Neural cell (in vitro differentiated cells): Measurements from ENCODE around the gene PMM2. TPM values are rescaled to one million over a fixed set of nuclear protein-coding genes. Genes with fewer than 3 reads are reported as not detected.

ENCODE experiments used
- H2AFZ ChIP-seq: fragments of 200-600, 300-800 bp; sonication (generic), shearing (Covaris generic); 2 replicates; pipeline ENCODE4 v1.6.0; 2014; ENCODE audit warnings: low read depth, mild to moderate bottlenecking, antibody characterized with exemption, low read length, moderate library complexity
- H3F3A ChIP-seq: fragments of 200-600 bp; shearing (Covaris generic); 2 replicates; pipeline ENCODE4 v1.6.1; 2016; ENCODE audit warnings: mild to moderate bottlenecking, moderate library complexity, mixed read lengths, antibody characterized with exemption, low read length; ENCODE audit not compliant: insufficient read depth, poor library complexity, severe bottlenecking
- H3K27ac ChIP-seq: fragments of 200-600, 300-800 bp; sonication (generic), shearing (Covaris generic); 2 replicates; pipeline ENCODE4 v1.5.1; 2014; ENCODE audit warnings: mild to moderate bottlenecking, low read length, moderate library complexity
- H3K27me3 ChIP-seq: fragments of 300-800, 200-600 bp; sonication (generic), shearing (Covaris generic); 2 replicates; pipeline ENCODE4 v1.6.0; 2014; ENCODE audit warnings: mild to moderate bottlenecking, low read depth, low read length, moderate library complexity; ENCODE audit not compliant: insufficient read depth
- H3K36me3 ChIP-seq: fragments of 300-800, 200-600 bp; sonication (generic), shearing (Covaris generic); 2 replicates; pipeline ENCODE4 v1.5.1; 2014; ENCODE audit warnings: mild to moderate bottlenecking, antibody characterized with exemption, low read length, moderate library complexity; ENCODE audit not compliant: insufficient read depth
- H3K4me2 ChIP-seq: fragments of 300-800, 200-600 bp; sonication (generic), shearing (Covaris generic); 2 replicates; pipeline ENCODE4 v1.6.0; 2014; ENCODE audit warnings: mild to moderate bottlenecking, low read length
- H3K4me3 ChIP-seq: fragments of 300-800, 200-600 bp; sonication (generic), shearing (Covaris generic); 2 replicates; pipeline ENCODE4 v1.5.1; 2014; ENCODE audit warnings: mild to moderate bottlenecking, low read length, moderate library complexity
- H3K79me2 ChIP-seq: fragments of 200-600 bp; shearing (Covaris generic); replicated peaks from 2 replicates; pipeline ENCODE4 v1.6.0; 2014; ENCODE audit warnings: mild to moderate bottlenecking, low read length, moderate library complexity; ENCODE audit not compliant: insufficient read depth
- H3K9ac ChIP-seq: fragments of 300-800, 200-600 bp; sonication (generic), shearing (Covaris generic); 2 replicates; pipeline ENCODE4 v1.6.1; 2016; ENCODE audit warnings: mild to moderate bottlenecking, low read length, mixed read lengths
- H3K9me2 ChIP-seq: fragments of 200-600 bp; shearing (Covaris generic); 2 replicates; pipeline ENCODE4 v1.6.1; 2016; ENCODE audit warnings: mild to moderate bottlenecking, low read length, mixed read lengths; ENCODE audit not compliant: insufficient read depth
- H3K9me3 ChIP-seq: fragments of 200-600, 300-800 bp; sonication (generic), shearing (Covaris generic); 2 replicates; pipeline ENCODE4 v1.6.1; 2016; ENCODE audit warnings: mild to moderate bottlenecking, mixed run types, low read length, moderate library complexity, mixed read lengths
- H4K20me1 ChIP-seq: fragments of 200-600 bp; shearing (Covaris generic); 2 replicates; pipeline ENCODE4 v1.6.1; 2016; ENCODE audit warnings: mild to moderate bottlenecking, mixed run types; ENCODE audit not compliant: insufficient read depth
- CTCF ChIP-seq: fragments of 450-650 bp; IDR thresholded peaks from 2 replicates; pipeline ENCODE4 v1.5.1; 2014; ENCODE audit warnings: antibody characterized with exemption, mild to moderate bottlenecking, moderate library complexity; ENCODE audit not compliant: poor library complexity, severe bottlenecking
- EP300 ChIP-seq: fragments of 450-650 bp; conservative IDR thresholded peaks from 2 replicates; pipeline ENCODE4 v1.6.1; 2014; ENCODE audit warnings: antibody characterized with exemption, mild to moderate bottlenecking, moderate library complexity; ENCODE audit not compliant: poor library complexity, severe bottlenecking
- EZH2 ChIP-seq: fragments of 200-600, 300-800 bp; shearing (Covaris generic), sonication (generic); IDR thresholded peaks from 2 replicates; pipeline ENCODE4 v1.6.1; 2014; ENCODE audit warnings: antibody characterized with exemption, low read length, borderline replicate concordance, mild to moderate bottlenecking; ENCODE audit not compliant: insufficient read depth, poor library complexity, severe bottlenecking
- MXI1 ChIP-seq: fragments of 450-650 bp; conservative IDR thresholded peaks from 2 replicates; pipeline ENCODE4 v1.6.1; 2014; ENCODE audit warnings: antibody characterized with exemption, mild to moderate bottlenecking; ENCODE audit not compliant: poor library complexity, severe bottlenecking
- POLR2AphosphoS5 ChIP-seq: IDR thresholded peaks from 2 replicates; pipeline ENCODE4 v1.6.1; 2012
- RAD21 ChIP-seq: fragments of 450-650 bp; conservative IDR thresholded peaks from 2 replicates; pipeline ENCODE4 v1.6.1; 2014; ENCODE audit warnings: antibody characterized with exemption, mild to moderate bottlenecking, moderate library complexity
- SMC3 ChIP-seq: fragments of 450-650 bp; conservative IDR thresholded peaks from 2 replicates; pipeline ENCODE4 v1.6.1; 2014; ENCODE audit warnings: antibody characterized with exemption, mild to moderate bottlenecking, moderate library complexity; ENCODE audit not compliant: poor library complexity
- TAF1 ChIP-seq: IDR thresholded peaks from 2 replicates; pipeline ENCODE4 v1.6.1; 2012; ENCODE audit warnings: low read depth
- polyA plus RNA-seq: library from polyadenylated mRNA; depleted of rRNA; stranded (reverse); fragments of >200 nt; gene quantifications from 2 replicates; pipeline ENCODE4 v1.2.3, GENCODE V29; 2014
- TF ChIP-seq, protein P1 (sequence below): IDR thresholded peaks from 2 replicates; pipeline ENCODE4 v1.6.1; 2012; ENCODE audit warnings: borderline replicate concordance

Gene PMM2
- polyA plus RNA-seq, 1 donor from 2014 or later: 20.2 TPM

- H3K27ac ChIP-seq: no peak overlapping the region
- no peaks in the 10 kb centered on the region for H4K20me1 ChIP-seq
Measured at GRCh38 chr16:8808009-8808408, 10.4 kb downstream of the PMM2 start.

GRCh38 chr16:8808613-8809353, 11.1 kb downstream of the PMM2 start:
- Histone ChIP-seq H3K27ac (no peak overlapping the region), H3K9ac (no peak overlapping the region), H3K36me3 (no peaks in the 10 kb centered on the region), H3K79me2 (no peaks in the 10 kb centered on the region), H3K9me3 (no peaks in the 10 kb centered on the region), H4K20me1 (no peaks in the 10 kb centered on the region), H3K9me2 (no peaks in the 10 kb centered on the region), H2AFZ (no peak overlapping the region), H3F3A (no peaks in the 10 kb centered on the region), H3K4me3 (no peak overlapping the region), H3K4me2 (no peak overlapping the region), H3K27me3 (no peaks in the 10 kb centered on the region)
- no peak for TF ChIP-seq MXI1
- TF ChIP-seq EZH2: no peak
- TF ChIP-seq SMC3: no peak
- no peak for TF ChIP-seq RAD21
- no peak for TF ChIP-seq CTCF
- TF ChIP-seq EP300: no peak
- no peak for TF ChIP-seq TAF1

More at GRCh38 chr16:8808009-8808408, 10.4 kb downstream of the PMM2 start:
- Histone ChIP-seq H3K4me3 (no peak overlapping the region), H3K9me3 (no peaks in the 10 kb centered on the region), H3F3A (no peaks in the 10 kb centered on the region), H2AFZ (no peak overlapping the region), H3K4me2 (no peak overlapping the region), H3K79me2 (no peaks in the 10 kb centered on the region), H3K27me3 (no peaks in the 10 kb centered on the region), H3K9me2 (no peaks in the 10 kb centered on the region), H3K9ac (no peak overlapping the region), H3K36me3 (no peaks in the 10 kb centered on the region)
- TF ChIP-seq MXI1 (no peak), EZH2 (no peak), SMC3 (no peak), CTCF (no peak), EP300 (no peak), TAF1 (no peak), POLR2AphosphoS5 (no peak), RAD21 (no peak)
- TF ChIP-seq, protein P1, sequence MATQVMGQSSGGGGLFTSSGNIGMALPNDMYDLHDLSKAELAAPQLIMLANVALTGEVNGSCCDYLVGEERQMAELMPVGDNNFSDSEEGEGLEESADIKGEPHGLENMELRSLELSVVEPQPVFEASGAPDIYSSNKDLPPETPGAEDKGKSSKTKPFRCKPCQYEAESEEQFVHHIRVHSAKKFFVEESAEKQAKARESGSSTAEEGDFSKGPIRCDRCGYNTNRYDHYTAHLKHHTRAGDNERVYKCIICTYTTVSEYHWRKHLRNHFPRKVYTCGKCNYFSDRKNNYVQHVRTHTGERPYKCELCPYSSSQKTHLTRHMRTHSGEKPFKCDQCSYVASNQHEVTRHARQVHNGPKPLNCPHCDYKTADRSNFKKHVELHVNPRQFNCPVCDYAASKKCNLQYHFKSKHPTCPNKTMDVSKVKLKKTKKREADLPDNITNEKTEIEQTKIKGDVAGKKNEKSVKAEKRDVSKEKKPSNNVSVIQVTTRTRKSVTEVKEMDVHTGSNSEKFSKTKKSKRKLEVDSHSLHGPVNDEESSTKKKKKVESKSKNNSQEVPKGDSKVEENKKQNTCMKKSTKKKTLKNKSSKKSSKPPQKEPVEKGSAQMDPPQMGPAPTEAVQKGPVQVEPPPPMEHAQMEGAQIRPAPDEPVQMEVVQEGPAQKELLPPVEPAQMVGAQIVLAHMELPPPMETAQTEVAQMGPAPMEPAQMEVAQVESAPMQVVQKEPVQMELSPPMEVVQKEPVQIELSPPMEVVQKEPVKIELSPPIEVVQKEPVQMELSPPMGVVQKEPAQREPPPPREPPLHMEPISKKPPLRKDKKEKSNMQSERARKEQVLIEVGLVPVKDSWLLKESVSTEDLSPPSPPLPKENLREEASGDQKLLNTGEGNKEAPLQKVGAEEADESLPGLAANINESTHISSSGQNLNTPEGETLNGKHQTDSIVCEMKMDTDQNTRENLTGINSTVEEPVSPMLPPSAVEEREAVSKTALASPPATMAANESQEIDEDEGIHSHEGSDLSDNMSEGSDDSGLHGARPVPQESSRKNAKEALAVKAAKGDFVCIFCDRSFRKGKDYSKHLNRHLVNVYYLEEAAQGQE: no peak
